Keratinocyte (primary cell): ENCODE results near the gene TMEM258. TPM values are rescaled to one million over a fixed set of nuclear protein-coding genes. Genes with fewer than 3 reads are reported as not detected.

Experiments used
- DNase-seq: peaks from one replicate; pipeline ENCODE4 v3.0.0-alpha.2; 2011; ENCODE audit warnings: low read depth, missing footprints, low spot score
- FAIRE-seq: peaks from 2 replicates; lab custom pipeline; 2011; peaks lifted over from hg19 to GRCh38; lab: Jason Lieb, UNC
- H2AFZ ChIP-seq: 2 replicates; pipeline ENCODE4 v1.6.0; 2012; ENCODE audit warnings: low read length, control low read depth, inconsistent platforms; ENCODE audit not compliant: control insufficient read depth
- H3K27ac ChIP-seq: 2 replicates; pipeline ENCODE4 v1.5.1; 2011; ENCODE audit warnings: low read length; ENCODE audit not compliant: control insufficient read depth, insufficient read depth
- H3K27me3 ChIP-seq: 3 replicates; pipeline ENCODE4 v1.6.0; 2011; ENCODE audit warnings: low read length; ENCODE audit not compliant: control insufficient read depth, insufficient read depth; ENCODE audit errors: extremely low read depth
- H3K36me3 ChIP-seq, 2 experiments: 2 replicates in 1 of 2; 3 replicates in 1 of 2; pipeline ENCODE4 v1.5.1; 2011; ENCODE audit warnings: low read length in 2 of 2, mild to moderate bottlenecking in 1 of 2; ENCODE audit not compliant: control insufficient read depth in 2 of 2, insufficient read depth in 2 of 2; ENCODE audit errors: extremely low read depth in 1 of 2
- H3K4me1 ChIP-seq: 3 replicates; pipeline ENCODE4 v1.5.1; 2011; ENCODE audit warnings: low read length; ENCODE audit not compliant: control insufficient read depth, insufficient read depth; ENCODE audit errors: extremely low read depth
- H3K4me2 ChIP-seq: 3 replicates; pipeline ENCODE4 v1.6.0; 2011; ENCODE audit warnings: low read depth, low read length; ENCODE audit not compliant: control insufficient read depth, insufficient read depth; ENCODE audit errors: extremely low read depth
- H3K4me3 ChIP-seq, 3 experiments: fragments of 200-600 bp in 1 of 3; sonication (generic) in 1 of 3; 2 replicates in 2 of 3; 3 replicates in 1 of 3; pipeline ENCODE4 v1.5.1; 2011 to 2016; ENCODE audit warnings: low read length in 3 of 3, mild to moderate bottlenecking in 3 of 3, control low read depth in 2 of 3, inconsistent platforms in 1 of 3, low read depth in 1 of 3, mixed read lengths in 1 of 3, mixed run types in 1 of 3, moderate library complexity in 1 of 3; ENCODE audit not compliant: control insufficient read depth in 2 of 3, insufficient read depth in 2 of 3; ENCODE audit errors: extremely low read depth in 1 of 3
- H3K79me2 ChIP-seq: 2 replicates; pipeline ENCODE4 v1.6.0; 2012; ENCODE audit warnings: low read length; ENCODE audit not compliant: control insufficient read depth, insufficient read depth
- H3K9ac ChIP-seq: 3 replicates; pipeline ENCODE4 v1.6.0; 2011; ENCODE audit warnings: low read length; ENCODE audit not compliant: control insufficient read depth, insufficient read depth; ENCODE audit errors: extremely low read depth
- H3K9me1 ChIP-seq: 3 replicates; pipeline ENCODE4 v1.6.0; 2011; ENCODE audit warnings: low read length; ENCODE audit not compliant: control insufficient read depth, insufficient read depth; ENCODE audit errors: extremely low read depth
- H3K9me3 ChIP-seq: 2 replicates; pipeline ENCODE4 v1.5.1; 2012; ENCODE audit warnings: low read depth, low read length; ENCODE audit not compliant: control insufficient read depth
- H4K20me1 ChIP-seq: 3 replicates; pipeline ENCODE4 v1.6.0; 2011; ENCODE audit warnings: low read length; ENCODE audit not compliant: control insufficient read depth, insufficient read depth; ENCODE audit errors: extremely low read depth
- CTCF ChIP-seq, 3 experiments: IDR thresholded peaks in 1 of 3; conservative IDR thresholded peaks in 1 of 3; optimal IDR thresholded peaks in 1 of 3; 2 replicates in 2 of 3; 3 replicates in 1 of 3; pipeline versions ENCODE3 to v1.5.1; 2011; ENCODE audit warnings: low read length in 3 of 3, mild to moderate bottlenecking in 3 of 3, moderate library complexity in 2 of 3, control low read depth in 1 of 3, inconsistent platforms in 1 of 3; ENCODE audit not compliant: insufficient read depth in 2 of 3; ENCODE audit errors: extremely low read depth in 1 of 3
- EZH2 ChIP-seq: IDR thresholded peaks from one replicate; pipeline ENCODE4 v1.6.1; 2012; ENCODE audit warnings: inconsistent platforms, mild to moderate bottlenecking, low read length, moderate library complexity
- dilution Hi-C: fragments of 300-500 bp; cut with MboI; formaldehyde crosslinking; loops from one replicate; pipeline ENCODE4 v1.7.0; 2020; ENCODE audit warnings: low sequenced_read_pairs; ENCODE audit not compliant: extremely low pct_ligation_motif_present
- polyA plus RNA-seq, 5 experiments: library from polyadenylated mRNA; depleted of rRNA in 3 of 5; stranded (reverse) in 3 of 5; stranded (forward) in 1 of 5; unstranded in 1 of 5; fragments of >200 nt; gene quantifications; 1 replicate in 1 of 5; 2 replicates in 3 of 5; 3 replicates in 1 of 5; pipeline versions ENCODE4 v1.2.1 to v1.2.3, GENCODE V29; 2011 to 2012; ENCODE audit warnings: missing spikeins in 2 of 5, low read depth in 1 of 5, low replicate concordance in 1 of 5

The TMEM258 gene
- polyA plus RNA-seq, 1 donor (not counting 4 experiments of a cell fraction or from before 2014, with no cell fraction given) = 249 TPM

- Histone ChIP-seq H3K27me3 (no peaks in the 10 kb centered on the region), H3K9ac (no peak overlapping the region), H3K27ac (no peak overlapping the region), H2AFZ (no peak overlapping the region), H3K4me3 (no peak overlapping the region), H3K4me2 (no peak overlapping the region), H3K36me3 (no peaks in the 10 kb centered on the region), H3K9me1 (no peaks in the 10 kb centered on the region), H4K20me1 (no peaks in the 10 kb centered on the region), H3K9me3 (no peaks in the 10 kb centered on the region), H3K4me1 (peaks cover 3% of the 10 kb centered on the region), H3K79me2 (no peaks in the 10 kb centered on the region)
- FAIRE-seq (no peak), DNase-seq (no peak)
- dilution Hi-C loops = no loop called here
- no peak for TF ChIP-seq CTCF (optimal IDR thresholded peaks at IDR 0.05 in 1 of 3, IDR thresholded peaks at IDR 0.05 in 1 of 3, conservative IDR thresholded peaks at IDR 0.05 in 1 of 3; ENCODE audit: extremely low read depth in 1 of 3, insufficient read depth in 2 of 3, low read length in 3 of 3)
- no peak for TF ChIP-seq EZH2
Measured at GRCh38 chr11:61771195-61771894, 21.1 kb downstream of the TMEM258 start.

- Histone ChIP-seq H3K9me3 (no peaks in the 10 kb centered on the region), H3K79me2 (no peaks in the 10 kb centered on the region), H3K27ac (no peak overlapping the region), H3K36me3 (no peaks in the 10 kb centered on the region), H3K4me3 (no peak overlapping the region), H3K27me3 (no peaks in the 10 kb centered on the region), H2AFZ (no peak overlapping the region), H3K9me1 (no peaks in the 10 kb centered on the region), H3K4me1 (peaks cover 3% of the 10 kb centered on the region), H3K9ac (no peak overlapping the region), H3K4me2 (no peak overlapping the region), H4K20me1 (no peaks in the 10 kb centered on the region)
- TF ChIP-seq CTCF (optimal IDR thresholded peaks at IDR 0.05 in 1 of 3, IDR thresholded peaks at IDR 0.05 in 1 of 3, conservative IDR thresholded peaks at IDR 0.05 in 1 of 3; ENCODE audit: extremely low read depth in 1 of 3, insufficient read depth in 2 of 3, low read length in 3 of 3) (no peak), EZH2 (no peak)
- FAIRE-seq = no peak
- dilution Hi-C loops = no loop called here
- no peak for DNase-seq
Measured at GRCh38 chr11:61769946-61770683, 22.3 kb downstream of the TMEM258 start.
